NCI-H1694 treated with DMSO at 0.1 percent for 48 hours (cell line): ENCODE data around the gene IFITM1.
"Not testable (repeated sequence)": the region's sequence is repeated elsewhere in the genome, so short reads cannot be mapped to it uniquely, and the experiment has no call there.

Source experiments
- DNase-seq: peaks from one replicate; lab custom pipeline; 2025; lab: John Stamatoyannopoulos, UW

IFITM1 gene

GRCh38 chr11:308740-309665 is 4.8 kb upstream of the IFITM1 start:
- not testable (repeated sequence) for DNase-seq

DNA sequence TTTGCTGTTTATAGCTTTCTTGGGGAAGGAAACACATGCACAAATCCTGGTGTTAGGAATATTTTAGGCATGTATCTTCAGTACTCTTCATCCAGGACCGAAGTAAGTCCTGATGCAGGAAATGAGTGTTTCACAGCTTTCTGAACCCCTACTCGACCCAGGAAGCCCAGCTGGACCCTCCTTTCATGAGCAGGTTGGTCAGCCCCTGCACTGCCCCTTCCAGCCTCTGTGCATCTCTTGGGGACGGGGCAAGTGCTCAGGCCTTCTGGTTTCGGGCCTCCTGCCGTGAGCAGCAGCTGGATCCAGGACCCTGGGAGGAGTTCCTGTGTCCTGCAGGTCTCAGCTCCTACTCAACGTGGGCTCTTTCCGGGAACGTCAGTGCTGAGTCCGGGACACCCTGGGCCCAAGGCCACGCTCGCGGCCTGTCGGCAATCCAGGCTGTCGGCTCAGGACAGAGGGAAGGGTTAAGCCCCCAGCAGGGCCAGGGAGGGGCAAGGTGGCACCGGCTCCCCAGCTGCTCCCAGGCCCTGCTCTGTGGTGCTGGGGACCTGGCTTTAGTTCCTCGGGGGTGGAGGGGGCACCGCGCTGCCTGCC is 3.8 kb upstream of the IFITM1 start:
- not testable (repeated sequence) for DNase-seq

DNA sequence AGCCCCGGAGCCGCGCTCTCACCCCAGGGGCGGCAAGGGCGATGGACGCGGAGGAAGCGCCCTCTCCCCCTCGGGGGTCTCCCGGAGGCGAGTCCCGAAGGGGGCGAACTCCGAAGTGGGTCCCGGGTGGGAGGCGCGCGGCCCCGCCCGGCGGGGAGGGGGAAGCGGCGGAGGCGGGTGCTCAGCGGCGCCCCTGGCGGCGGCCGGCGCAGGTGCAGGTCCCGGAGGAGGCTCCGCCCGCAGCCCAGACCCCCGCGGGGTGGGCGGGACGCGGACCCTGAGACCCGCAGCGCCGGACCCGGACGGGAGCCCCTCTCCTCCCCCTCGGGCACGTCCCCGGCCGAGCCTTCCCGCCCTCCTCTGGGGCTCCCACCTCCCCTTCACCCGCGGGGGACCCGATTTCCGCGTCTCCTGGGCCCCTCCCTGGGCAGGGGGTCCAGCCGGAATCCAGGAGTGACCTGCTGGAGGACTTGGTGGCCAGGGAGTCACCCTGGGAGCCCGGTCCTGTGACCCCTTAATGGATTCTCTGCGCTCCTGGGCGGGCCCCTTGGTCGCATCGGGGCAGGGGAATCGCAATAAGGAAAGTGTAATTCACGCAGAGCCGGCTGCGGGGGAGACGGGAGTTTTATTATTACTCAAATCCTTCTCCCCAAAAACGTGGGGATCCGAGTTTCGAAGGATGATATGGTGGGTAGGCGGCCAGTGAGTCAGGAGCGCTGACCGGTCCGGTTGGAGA is 2.7 kb upstream of the IFITM1 start:
- DNase-seq: not testable (repeated sequence)

- no peak for DNase-seq
Measured at GRCh38 chr11:312092-312816, 1.6 kb upstream of the IFITM1 start.

- no peak for DNase-seq
Measured at GRCh38 chr11:313304-313786, 495 bp upstream of the IFITM1 start.

DNA sequence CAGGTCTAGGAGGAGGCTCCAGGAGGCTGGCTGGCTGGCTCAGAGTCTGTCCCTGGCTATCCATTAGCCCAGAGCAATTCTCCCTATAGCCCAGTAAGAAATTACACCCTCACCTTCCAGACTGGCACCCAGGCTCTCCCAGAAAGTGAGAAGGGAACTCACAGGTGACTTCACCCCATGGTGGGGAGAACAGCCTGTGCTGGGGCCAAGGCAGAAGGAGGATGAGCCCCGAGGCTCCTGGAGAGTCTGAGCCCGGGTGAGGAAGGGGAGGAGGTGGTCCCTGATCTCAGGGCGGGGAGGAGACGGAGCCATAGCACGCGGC is 675 bp downstream of the IFITM1 start:
- DNase-seq: not testable (repeated sequence)

DNA sequence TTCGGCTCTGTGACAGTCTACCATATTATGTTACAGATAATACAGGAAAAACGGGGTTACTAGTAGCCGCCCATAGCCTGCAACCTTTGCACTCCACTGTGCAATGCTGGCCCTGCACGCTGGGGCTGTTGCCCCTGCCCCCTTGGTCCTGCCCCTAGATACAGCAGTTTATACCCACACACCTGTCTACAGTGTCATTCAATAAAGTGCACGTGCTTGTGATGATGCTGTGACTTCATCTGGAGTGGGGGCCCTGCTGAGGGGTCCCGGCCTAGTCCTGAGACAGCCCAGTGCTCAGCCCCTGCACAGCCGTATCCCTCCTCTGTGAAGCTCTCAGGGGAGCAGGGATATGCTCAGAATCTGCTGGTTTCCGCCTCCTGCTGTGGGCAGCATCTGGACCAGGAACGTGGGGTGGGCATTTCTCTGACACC is 1.2 kb downstream of the IFITM1 start:
- no peak for DNase-seq

DNA sequence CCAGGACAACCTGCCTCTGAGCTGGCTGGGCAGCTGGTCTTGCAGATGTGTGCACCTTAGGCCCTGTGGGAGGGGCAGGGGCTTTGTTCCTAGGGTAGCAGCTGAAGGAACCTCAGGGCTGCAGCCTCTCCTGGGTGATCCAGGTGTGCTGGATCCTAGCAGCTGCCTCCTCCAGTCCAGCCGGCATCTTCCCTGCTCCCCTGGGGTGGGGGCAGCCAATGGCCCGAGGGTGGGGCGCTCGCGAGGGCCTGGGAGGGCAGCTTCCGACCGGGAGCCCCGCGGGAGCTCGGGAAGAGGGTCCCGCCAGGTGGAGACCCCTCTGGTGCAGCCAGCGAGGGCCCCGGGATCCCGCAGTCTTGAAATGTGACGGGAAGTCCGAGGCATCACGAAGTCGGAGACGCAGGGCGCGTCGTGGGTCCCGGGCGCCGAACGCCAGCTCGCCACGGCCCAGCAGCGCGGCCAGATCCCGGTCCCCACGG is 1.7 kb downstream of the IFITM1 start:
- DNase-seq: no peak

DNA sequence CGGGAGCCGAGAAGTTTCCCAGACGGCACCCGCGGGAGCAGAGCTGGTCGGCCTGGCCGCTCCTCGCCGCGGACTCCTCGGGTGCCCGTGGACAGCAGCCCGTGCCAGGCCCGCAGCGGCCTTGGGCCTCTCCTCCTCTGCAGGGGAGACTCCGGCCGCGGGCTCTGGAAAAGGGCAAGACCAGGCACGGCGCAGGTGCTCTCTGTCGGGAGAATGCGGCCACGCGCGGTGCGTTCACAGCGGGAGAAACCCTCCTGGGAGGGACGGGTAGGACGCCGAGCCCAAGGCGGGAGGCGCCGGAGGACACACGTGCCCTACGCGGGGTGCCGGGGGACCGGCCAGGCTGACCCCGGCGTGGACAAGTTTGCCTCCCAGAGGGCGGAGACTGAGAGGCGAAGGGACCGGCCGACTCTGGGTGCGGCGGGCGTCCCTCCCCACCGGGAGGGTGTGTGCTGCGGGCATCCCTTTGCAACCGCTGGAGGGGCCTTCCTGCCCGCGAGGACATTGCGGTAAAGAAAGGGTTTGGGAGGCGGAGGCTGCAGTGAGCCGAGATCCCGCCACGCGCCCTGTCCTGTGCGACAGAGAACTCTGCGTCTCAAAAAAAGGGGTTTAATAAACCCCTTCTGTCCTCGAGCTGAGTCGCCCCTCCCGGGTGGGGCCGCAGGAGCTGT is 2.3 kb downstream of the IFITM1 start:
- no peak for DNase-seq

- DNase-seq: no peak
Measured at GRCh38 chr11:316891-317301, 3.1 kb downstream of the IFITM1 start.

GRCh38 chr11:317668-318404 is 4.0 kb downstream of the IFITM1 start:
- DNase-seq: not testable (repeated sequence)

DNA sequence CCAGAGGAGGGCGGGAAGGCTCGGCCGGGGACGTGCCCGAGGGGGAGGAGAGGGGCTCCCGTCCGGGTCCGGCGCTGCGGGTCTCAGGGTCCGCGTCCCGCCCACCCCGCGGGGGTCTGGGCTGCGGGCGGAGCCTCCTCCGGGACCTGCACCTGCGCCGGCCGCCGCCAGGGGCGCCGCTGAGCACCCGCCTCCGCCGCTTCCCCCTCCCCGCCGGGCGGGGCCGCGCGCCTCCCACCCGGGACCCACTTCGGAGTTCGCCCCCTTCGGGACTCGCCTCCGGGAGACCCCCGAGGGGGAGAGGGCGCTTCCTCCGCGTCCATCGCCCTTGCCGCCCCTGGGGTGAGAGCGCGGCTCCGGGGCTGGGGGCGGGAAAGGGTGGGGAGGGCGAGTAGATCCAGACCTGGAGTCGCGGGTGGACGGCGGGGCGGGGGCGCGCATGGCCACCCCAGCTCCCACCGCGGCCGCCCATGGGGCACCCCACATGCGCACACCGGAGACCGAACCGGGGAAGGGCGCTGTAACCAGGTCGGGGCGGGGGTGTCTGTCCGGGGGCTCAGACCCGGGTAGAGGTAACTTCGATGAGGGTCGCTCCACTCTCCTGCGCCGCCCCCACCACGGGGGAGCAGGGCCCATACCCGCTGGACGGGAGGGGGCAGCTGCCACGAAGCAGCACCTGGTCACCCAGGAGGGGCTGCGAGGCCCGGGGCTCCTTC is 4.7 kb downstream of the IFITM1 start:
- DNase-seq: not testable (repeated sequence)

- DNase-seq: not testable (repeated sequence)
Measured at GRCh38 chr11:319121-319887, 5.5 kb downstream of the IFITM1 start.

GRCh38 chr11:319888-320273 is 6.0 kb downstream of the IFITM1 start:
- not testable (repeated sequence) for DNase-seq

- no peak for DNase-seq
Measured at GRCh38 chr11:324156-324555, 10.3 kb downstream of the IFITM1 start.

DNA sequence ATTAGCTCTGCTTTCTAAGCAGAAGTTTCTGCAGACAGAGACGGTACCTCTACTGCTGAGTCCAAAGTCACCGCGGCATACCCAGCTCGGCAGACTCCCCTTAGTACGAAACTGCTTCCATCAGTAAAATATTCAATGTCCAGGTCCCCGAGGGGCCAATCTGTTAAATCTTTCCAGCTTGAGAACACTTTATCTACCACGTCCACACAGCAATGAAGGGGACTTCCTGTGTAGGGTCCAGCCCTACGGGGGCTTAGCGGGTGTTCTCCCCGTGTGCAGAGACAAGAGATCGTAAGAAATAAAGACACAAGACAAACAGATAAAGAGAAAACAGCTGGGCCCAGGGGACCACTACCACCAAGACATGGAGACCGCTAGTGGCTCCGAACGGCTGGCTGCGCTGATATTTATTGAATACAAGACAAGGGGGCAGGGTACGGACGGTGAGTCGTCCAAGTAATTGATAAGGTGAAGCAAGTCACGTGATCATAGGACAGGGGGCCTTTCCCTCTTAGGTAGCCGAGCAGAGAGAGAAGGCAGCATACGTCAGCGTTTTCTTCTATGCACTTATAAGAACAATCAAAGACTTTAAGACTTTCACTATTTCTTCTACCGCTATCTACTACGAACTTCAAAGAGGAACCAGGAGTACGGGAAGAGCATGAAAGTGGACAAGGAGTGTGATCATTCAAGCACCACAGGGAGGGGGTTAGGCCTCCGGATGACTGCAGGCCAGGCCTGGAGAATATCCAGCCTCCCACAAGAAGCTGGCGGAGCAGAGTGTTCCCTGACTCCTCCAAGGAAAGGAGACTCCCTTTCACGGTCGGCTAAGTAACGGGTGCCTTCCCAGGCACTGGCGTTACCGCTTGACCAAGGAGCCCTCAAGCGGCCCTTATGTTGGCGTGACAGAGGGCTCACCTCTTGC is 11.0 kb downstream of the IFITM1 start:
- DNase-seq: not testable (repeated sequence)

- no peak for DNase-seq
Measured at GRCh38 chr11:325796-326591, 12.2 kb downstream of the IFITM1 start.
